A549 (cell line): ENCODE results near the gene NFIA. TPM values are rescaled to one million over a fixed set of nuclear protein-coding genes. Genes with fewer than 3 reads are reported as not detected.

Experiments used
- ATAC-seq, 2 experiments: fragments of 200-7000 bp in 1 of 2; fragments of >200 bp in 1 of 2; cut with Nextera tagmentation in 1 of 2; cut with Tn5 transposase in 1 of 2; 3 replicates each; pipeline versions ENCODE4 v1.8.0 to v1.9.1; 2018 to 2020; ENCODE audit warnings: mild to moderate bottlenecking in 1 of 2, moderate library complexity in 1 of 2
- CTCF ChIA-PET: fragments of 300-600 bp; sonication (Branson Sonifier 250); formaldehyde crosslinking; extraction: SDS; loops from one replicate; lab custom pipeline; 2021; ENCODE audit warnings: antibody characterized with exemption, inconsistent platforms; lab: Yijun Ruan, JAX
- POLR2A ChIA-PET: fragments of 350-600 bp; formaldehyde crosslinking; extraction: SDS; loops from one replicate; lab custom pipeline; 2021; ENCODE audit warnings: antibody characterized with exemption, inconsistent platforms; lab: Yijun Ruan, JAX
- DNase-seq, 2 experiments: peaks; one replicate each; pipeline versions ENCODE4 v3.0.0 to v3.0.0-alpha.2; 2011 to 2016; ENCODE audit warnings: low read depth in 1 of 2, low spot score in 1 of 2
- FAIRE-seq: peaks from 2 replicates; lab custom pipeline; 2011; peaks lifted over from hg19 to GRCh38; lab: Jason Lieb, UNC
- H3K27ac ChIP-seq, 2 experiments: fragments of >200 bp; sonication (Bioruptor Twin); formaldehyde crosslinking; 3 replicates each; pipeline ENCODE4 v1.5.1; 2016 to 2017
- H3K4me1 ChIP-seq: fragments of >200 bp; sonication (Bioruptor Twin); formaldehyde crosslinking; 3 replicates; pipeline ENCODE4 v1.6.1; 2016
- H3K4me2 ChIP-seq: fragments of >200 bp; sonication (Bioruptor Twin); formaldehyde crosslinking; 3 replicates; pipeline ENCODE4 v1.6.1; 2016
- H3K4me3 ChIP-seq: fragments of >200 bp; sonication (Bioruptor Twin); formaldehyde crosslinking; 3 replicates; pipeline ENCODE4 v1.5.1; 2016
- H3K9me3 ChIP-seq: fragments of >200 bp; sonication (Bioruptor Twin); formaldehyde crosslinking; 3 replicates; pipeline ENCODE4 v1.6.1; 2016
- BHLHE40 ChIP-seq: IDR thresholded peaks from 2 replicates; pipeline ENCODE4 v1.6.1; 2012; ENCODE audit warnings: low read depth, low read length, inconsistent platforms
- EHF ChIP-seq: fragments of 250-450 bp; sonication (Bioruptor Pico); IDR thresholded peaks from 2 replicates; pipeline ENCODE4 v1.5.0; 2020; ENCODE audit warnings: mild to moderate bottlenecking
- EHMT2 ChIP-seq: fragments of 200-600 bp; sonication (generic); IDR thresholded peaks from 2 replicates; pipeline ENCODE4 v1.6.1; 2016; ENCODE audit warnings: antibody characterized with exemption, low read depth, mild to moderate bottlenecking, moderate library complexity
- FOSB ChIP-seq: fragments of 250-450 bp; sonication (Bioruptor Pico); IDR thresholded peaks from 2 replicates; pipeline ENCODE4 v1.5.0; 2020; ENCODE audit warnings: mild to moderate bottlenecking, moderate library complexity
- GATA3 ChIP-seq: IDR thresholded peaks from 2 replicates; pipeline ENCODE4 v1.6.1; 2012; ENCODE audit warnings: borderline replicate concordance
- HDAC2 ChIP-seq: fragments of 200-600 bp; sonication (generic); IDR thresholded peaks from 2 replicates; pipeline ENCODE4 v1.6.1; 2016
- HEYL ChIP-seq: fragments of 250-450 bp; sonication (Bioruptor Pico); IDR thresholded peaks from 2 replicates; pipeline ENCODE4 v1.8.0; 2021; ENCODE audit warnings: mild to moderate bottlenecking, moderate library complexity
- HOXA7 ChIP-seq: fragments of 250-450 bp; sonication (Bioruptor Pico); IDR thresholded peaks from 2 replicates; pipeline ENCODE4 v1.5.0; 2020; ENCODE audit warnings: mild to moderate bottlenecking, moderate library complexity
- HOXB13 ChIP-seq: fragments of 250-450 bp; sonication (Bioruptor Pico); IDR thresholded peaks from 2 replicates; pipeline ENCODE4 v1.5.0; 2020; ENCODE audit warnings: low read depth, mild to moderate bottlenecking, moderate library complexity
- KDM5A ChIP-seq: fragments of 200-600 bp; sonication (generic); IDR thresholded peaks from 2 replicates; pipeline ENCODE4 v1.6.1; 2016; ENCODE audit warnings: antibody characterized with exemption, mild to moderate bottlenecking
- MAZ ChIP-seq: fragments of 150-350 bp; IDR thresholded peaks from 2 replicates; pipeline ENCODE4 v1.6.1; 2014; ENCODE audit warnings: antibody characterized with exemption, low read depth, low read length, borderline replicate concordance
- MYC ChIP-seq: IDR thresholded peaks from 2 replicates; pipeline ENCODE4 v1.6.1; 2012; ENCODE audit warnings: mild to moderate bottlenecking, inconsistent platforms, low read length, improper control_type of control experiment, borderline replicate concordance
- NR3C1 ChIP-seq: fragments of >200 bp; sonication (Bioruptor Twin); formaldehyde crosslinking; IDR thresholded peaks from 3 replicates; pipeline ENCODE4 v1.6.1; 2017
- POLR2AphosphoS2 ChIP-seq: conservative IDR thresholded peaks from 2 replicates; pipeline ENCODE4 v1.6.1; 2012; ENCODE audit warnings: low read length, improper control_type of control experiment, inconsistent platforms
- RAD21 ChIP-seq, 2 experiments: fragments of >200 bp in 1 of 2; sonication (Bioruptor Twin) in 1 of 2; formaldehyde crosslinking in 1 of 2; IDR thresholded peaks in 1 of 2; conservative IDR thresholded peaks in 1 of 2; 2 replicates in 1 of 2; 3 replicates in 1 of 2; pipeline ENCODE4 v1.6.1; 2012 to 2018; ENCODE audit warnings: inconsistent platforms in 1 of 2
- RARB ChIP-seq: fragments of 250-450 bp; sonication (Bioruptor Pico); IDR thresholded peaks from 2 replicates; pipeline ENCODE4 v1.8.0; 2021; ENCODE audit warnings: mild to moderate bottlenecking, moderate library complexity
- RNF2 ChIP-seq: fragments of 200-600 bp; sonication (generic); IDR thresholded peaks from 2 replicates; pipeline ENCODE4 v1.6.1; 2016; ENCODE audit warnings: low read depth, mild to moderate bottlenecking, antibody characterized with exemption, moderate library complexity, borderline replicate concordance
- SMC3 ChIP-seq: fragments of >200 bp; sonication (Bioruptor Twin); formaldehyde crosslinking; IDR thresholded peaks from 3 replicates; pipeline ENCODE4 v1.6.1; 2018; ENCODE audit warnings: inconsistent platforms
- ZC3H11A ChIP-seq: fragments of 450-650 bp; IDR thresholded peaks from 2 replicates; pipeline ENCODE4 v1.6.1; 2014; ENCODE audit warnings: antibody characterized with exemption, mild to moderate bottlenecking
- ZFP36 ChIP-seq: fragments of 450-650 bp; IDR thresholded peaks from 2 replicates; pipeline ENCODE4 v1.6.1; 2014; ENCODE audit warnings: borderline replicate concordance; ENCODE audit not compliant: partially characterized antibody
- ZSCAN20 ChIP-seq: fragments of 250-450 bp; sonication (Bioruptor Pico); IDR thresholded peaks from 2 replicates; pipeline ENCODE4 v1.8.0; 2022; ENCODE audit warnings: mild to moderate bottlenecking, moderate library complexity
- WGBS: methylation state at CpG from one replicate; pipeline ENCODE4 v1.1.6; 2017; ENCODE audit errors: missing lambda C conversion rate; 5-methylcytosine and 5-hydroxymethylcytosine counted together
- polyA plus RNA-seq, 4 experiments: library from polyadenylated mRNA; depleted of rRNA in 3 of 4; stranded (reverse); fragments of >200 nt; fragmentation: RNase III in 1 of 4; extraction: RNeasy Plus Mini Kit Qiagen cat#74134 plus additional on column Dnase treatment in 1 of 4; gene quantifications; 2 replicates in 3 of 4; 3 replicates in 1 of 4; pipeline ENCODE4 v1.2.3, GENCODE V29; 2011 to 2017
- TF ChIP-seq, protein P1 (sequence below): fragments of >200 bp; sonication (Bioruptor Twin); formaldehyde crosslinking; IDR thresholded peaks from 3 replicates; pipeline ENCODE4 v1.5.1; 2016
- TF ChIP-seq, protein P2 (sequence below): IDR thresholded peaks from 2 replicates; pipeline ENCODE4 v1.6.1; 2012
- TF ChIP-seq, protein P3 (sequence below): fragments of 250-450 bp; sonication (Bioruptor Pico); IDR thresholded peaks from 2 replicates; pipeline ENCODE4 v1.5.0; 2021; ENCODE audit warnings: mild to moderate bottlenecking, moderate library complexity, borderline replicate concordance

The NFIA gene
- polyA plus RNA-seq, 2 of the 4 experiments (the other 2 are of a cell fraction), result 6.5 to 25.8 TPM

DNA sequence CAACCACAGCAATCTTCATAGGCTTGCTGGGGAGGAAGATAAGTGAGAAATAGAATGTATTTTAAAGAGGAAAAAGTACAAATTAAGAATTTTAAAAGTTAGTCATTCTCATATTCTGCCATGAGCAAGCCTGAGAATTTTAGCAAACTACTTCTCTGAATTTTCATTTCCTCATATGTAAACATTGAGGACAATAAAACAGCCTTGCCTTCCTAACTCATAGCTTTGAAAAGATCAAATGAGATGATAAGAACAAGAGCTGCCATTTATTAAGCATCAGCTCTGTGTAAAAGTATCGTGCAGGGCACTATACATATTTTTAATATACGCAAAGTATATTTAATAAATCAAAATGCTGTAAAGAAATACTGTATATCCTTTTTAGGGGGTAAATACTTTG is 286.0 kb downstream of the NFIA start:
- Histone ChIP-seq H3K4me1 (no peaks in the 10 kb centered on the region; the same call in 2 of the 3 replicates), H3K4me3 (no peak overlapping the region), H3K9me3 (no peaks in the 10 kb centered on the region), H3K27ac (no peak overlapping the region), H3K4me2 (no peak overlapping the region)
- no peak for TF ChIP-seq RARB (CRISPR knock-in tag)
- no peak for TF ChIP-seq HOXB13
- no peak for TF ChIP-seq EHMT2
- ATAC-seq (no peak), FAIRE-seq (no peak), DNase-seq (no peak)
- POLR2A ChIA-PET, result no interaction called here
- 91% methylated on average over 2 of the region's 2 CpGs for WGBS
- CTCF ChIA-PET, result no interaction called here

DNA sequence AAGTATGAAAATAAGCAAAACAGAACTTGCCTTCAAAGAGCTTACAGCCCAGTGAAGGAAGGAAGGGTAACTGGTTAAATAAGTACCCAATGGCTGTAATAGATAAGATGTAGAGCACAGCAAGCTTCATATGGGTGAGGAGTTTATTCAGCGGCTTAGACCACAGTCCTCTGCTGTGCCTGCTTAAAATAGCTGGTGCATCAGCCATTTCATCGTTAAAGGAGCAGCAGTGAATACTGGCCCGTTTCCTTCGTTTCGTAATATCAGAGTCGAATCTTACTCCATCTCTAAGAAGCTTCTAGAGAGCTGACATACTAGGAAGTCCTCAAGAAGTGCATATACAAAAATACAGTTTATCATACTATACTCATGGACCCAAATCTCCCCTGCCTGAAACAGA is 286.5 kb downstream of the NFIA start:
- TF ChIP-seq HEYL (no peak), RAD21 (conservative IDR thresholded peaks at IDR 0.05 in 1 of 2, IDR thresholded peaks at IDR 0.05 in 1 of 2) (no peak), MAZ (no peak), SMC3 (no peak), ZFP36 (no peak), POLR2AphosphoS2 (no peak), BHLHE40 (no peak), RNF2 (no peak), GATA3 (no peak), KDM5A (no peak)
- TF ChIP-seq, protein P1, sequence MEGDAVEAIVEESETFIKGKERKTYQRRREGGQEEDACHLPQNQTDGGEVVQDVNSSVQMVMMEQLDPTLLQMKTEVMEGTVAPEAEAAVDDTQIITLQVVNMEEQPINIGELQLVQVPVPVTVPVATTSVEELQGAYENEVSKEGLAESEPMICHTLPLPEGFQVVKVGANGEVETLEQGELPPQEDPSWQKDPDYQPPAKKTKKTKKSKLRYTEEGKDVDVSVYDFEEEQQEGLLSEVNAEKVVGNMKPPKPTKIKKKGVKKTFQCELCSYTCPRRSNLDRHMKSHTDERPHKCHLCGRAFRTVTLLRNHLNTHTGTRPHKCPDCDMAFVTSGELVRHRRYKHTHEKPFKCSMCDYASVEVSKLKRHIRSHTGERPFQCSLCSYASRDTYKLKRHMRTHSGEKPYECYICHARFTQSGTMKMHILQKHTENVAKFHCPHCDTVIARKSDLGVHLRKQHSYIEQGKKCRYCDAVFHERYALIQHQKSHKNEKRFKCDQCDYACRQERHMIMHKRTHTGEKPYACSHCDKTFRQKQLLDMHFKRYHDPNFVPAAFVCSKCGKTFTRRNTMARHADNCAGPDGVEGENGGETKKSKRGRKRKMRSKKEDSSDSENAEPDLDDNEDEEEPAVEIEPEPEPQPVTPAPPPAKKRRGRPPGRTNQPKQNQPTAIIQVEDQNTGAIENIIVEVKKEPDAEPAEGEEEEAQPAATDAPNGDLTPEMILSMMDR, result no peak
- TF ChIP-seq, protein P2, sequence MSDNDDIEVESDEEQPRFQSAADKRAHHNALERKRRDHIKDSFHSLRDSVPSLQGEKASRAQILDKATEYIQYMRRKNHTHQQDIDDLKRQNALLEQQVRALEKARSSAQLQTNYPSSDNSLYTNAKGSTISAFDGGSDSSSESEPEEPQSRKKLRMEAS, result no peak
- ChIA-PET POLR2A (no interaction called here), CTCF (interaction anchor here (0.6 kb wide), 1 partner anchor 529 kb away, joined by 4 read pairs; no protein-coding TSS in a partner anchor)
- Histone ChIP-seq H3K27ac (no peak overlapping the region), H3K4me2 (no peak overlapping the region), H3K4me1 (no peaks in the 10 kb centered on the region; the same call in 2 of the 3 replicates), H3K9me3 (no peaks in the 10 kb centered on the region), H3K4me3 (no peak overlapping the region)
- WGBS, result 85% methylated on average over 6 of the region's 6 CpGs
- FAIRE-seq, result no peak
- DNase-seq, result no peak
- ATAC-seq, result no peak

DNA sequence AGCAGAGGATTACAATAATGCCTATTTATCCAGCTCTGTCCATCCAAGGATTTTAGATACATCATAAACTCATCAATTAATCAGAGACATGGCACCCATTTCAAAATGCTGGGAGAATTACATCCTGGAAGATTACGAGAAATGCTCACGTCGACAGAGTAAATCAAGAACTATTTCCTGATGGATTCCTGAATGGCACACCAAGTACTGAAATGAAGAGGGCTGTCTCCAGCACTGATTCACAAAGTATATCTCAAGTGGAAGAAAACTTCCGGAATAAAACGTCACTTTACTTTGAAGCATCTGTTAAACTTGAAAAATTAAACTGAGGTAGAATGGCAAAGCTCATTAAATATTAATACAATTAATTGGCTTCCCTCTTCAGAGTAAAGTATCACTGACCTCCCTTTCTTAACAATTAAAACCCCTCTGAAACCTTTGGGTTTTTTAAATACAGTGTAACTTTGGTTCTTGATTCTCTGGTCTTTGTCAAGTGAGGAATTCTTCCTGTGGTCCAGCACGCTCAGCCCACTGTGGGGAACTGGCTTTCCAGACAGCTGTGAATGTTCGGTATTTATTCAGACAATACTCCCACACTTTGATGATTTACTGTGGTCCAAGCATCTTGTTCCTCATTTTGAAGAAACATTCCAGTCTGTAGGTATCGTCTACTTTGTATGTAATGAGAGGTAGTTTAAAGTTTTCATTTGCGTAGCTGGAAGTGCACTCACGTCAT is 288.0 kb downstream of the NFIA start:
- no peak for TF ChIP-seq MYC
- no peak for TF ChIP-seq RNF2
- no peak for TF ChIP-seq NR3C1
- no peak for TF ChIP-seq RARB (CRISPR knock-in tag)
- TF ChIP-seq BHLHE40, result no peak
- TF ChIP-seq ZSCAN20 (CRISPR knock-in tag), result no peak
- TF ChIP-seq, protein P3, sequence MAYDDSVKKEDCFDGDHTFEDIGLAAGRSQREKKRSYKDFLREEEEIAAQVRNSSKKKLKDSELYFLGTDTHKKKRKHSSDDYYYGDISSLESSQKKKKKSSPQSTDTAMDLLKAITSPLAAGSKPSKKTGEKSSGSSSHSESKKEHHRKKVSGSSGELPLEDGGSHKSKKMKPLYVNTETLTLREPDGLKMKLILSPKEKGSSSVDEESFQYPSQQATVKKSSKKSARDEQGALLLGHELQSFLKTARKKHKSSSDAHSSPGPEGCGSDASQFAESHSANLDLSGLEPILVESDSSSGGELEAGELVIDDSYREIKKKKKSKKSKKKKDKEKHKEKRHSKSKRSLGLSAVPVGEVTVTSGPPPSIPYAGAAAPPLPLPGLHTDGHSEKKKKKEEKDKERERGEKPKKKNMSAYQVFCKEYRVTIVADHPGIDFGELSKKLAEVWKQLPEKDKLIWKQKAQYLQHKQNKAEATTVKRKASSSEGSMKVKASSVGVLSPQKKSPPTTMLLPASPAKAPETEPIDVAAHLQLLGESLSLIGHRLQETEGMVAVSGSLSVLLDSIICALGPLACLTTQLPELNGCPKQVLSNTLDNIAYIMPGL (CRISPR knock-in tag), result no peak
- TF ChIP-seq EHF (CRISPR knock-in tag), result no peak
- no peak for TF ChIP-seq HOXA7 (CRISPR knock-in tag)
- no peak for TF ChIP-seq FOSB (CRISPR knock-in tag)
- no peak for TF ChIP-seq HDAC2
- no peak for TF ChIP-seq ZC3H11A
- TF ChIP-seq, all 56 proteins: peak for 0
- FAIRE-seq (no peak), ATAC-seq (no peak), DNase-seq (no peak)
- ChIA-PET CTCF (no interaction called here), POLR2A (no interaction called here)
- 94% methylated on average over 10 of the region's 10 CpGs for WGBS
- Histone ChIP-seq H3K27ac (no peak overlapping the region), H3K4me3 (no peak overlapping the region), H3K9me3 (no peaks in the 10 kb centered on the region), H3K4me1 (no peaks in the 10 kb centered on the region; the same call in 2 of the 3 replicates), H3K4me2 (no peak overlapping the region)
